SK-N-SH treated with all-trans-retinoic acid at 6 μM for 48 hours (cell line): ENCODE data around the gene DDHD1.

Experiments
- ATAC-seq: fragments of 200-7000 bp; cut with Tn5 transposase; 3 replicates; pipeline ENCODE4 v1.9.1; 2020; ENCODE audit warnings: mild to moderate bottlenecking, moderate library complexity
- ARNTL ChIP-seq: fragments of 450-650 bp; formaldehyde crosslinking; IDR thresholded peaks from 2 replicates; pipeline ENCODE4 v1.5.0; 2020; ENCODE audit warnings: low read depth, mild to moderate bottlenecking, moderate library complexity, borderline replicate concordance
- BACH2 ChIP-seq: fragments of 250-450 bp; sonication (Bioruptor Pico); IDR thresholded peaks from 2 replicates; pipeline ENCODE4 v1.9.0; 2021; ENCODE audit warnings: mild to moderate bottlenecking, borderline replicate concordance
- CSDC2 ChIP-seq: fragments of 250-450 bp; sonication (Bioruptor Pico); IDR thresholded peaks from 2 replicates; pipeline ENCODE4 v1.5.0; 2020; ENCODE audit warnings: mild to moderate bottlenecking, moderate library complexity
- ESRRG ChIP-seq: fragments of 250-450 bp; sonication (Bioruptor Pico); IDR thresholded peaks from 2 replicates; pipeline ENCODE4 v1.6.1; 2021; ENCODE audit warnings: mild to moderate bottlenecking
- GLIS3 ChIP-seq: fragments of 250-450 bp; sonication (Bioruptor Pico); IDR thresholded peaks from 2 replicates; pipeline ENCODE4 v1.5.0; 2020; ENCODE audit warnings: mild to moderate bottlenecking, moderate library complexity
- ISL1 ChIP-seq: fragments of 250-450 bp; sonication (Bioruptor Pico); IDR thresholded peaks from 2 replicates; pipeline ENCODE4 v2.1.2; 2022; ENCODE audit warnings: mild to moderate bottlenecking, moderate library complexity
- OSR1 ChIP-seq: fragments of 250-450 bp; sonication (Bioruptor Pico); IDR thresholded peaks from 2 replicates; pipeline ENCODE4 v1.8.0; 2022; ENCODE audit warnings: moderate library complexity, mild to moderate bottlenecking, inconsistent platforms
- PPARA ChIP-seq: fragments of 250-450 bp; sonication (Bioruptor Pico); IDR thresholded peaks from 2 replicates; pipeline ENCODE4 v1.5.0; 2020; ENCODE audit warnings: mild to moderate bottlenecking, borderline replicate concordance
- RARB ChIP-seq: fragments of 250-450 bp; sonication (Bioruptor Pico); IDR thresholded peaks from 2 replicates; pipeline ENCODE4 v1.8.0; 2021; ENCODE audit warnings: mild to moderate bottlenecking, moderate library complexity
- SNAI2 ChIP-seq: fragments of 250-450 bp; sonication (Bioruptor Pico); IDR thresholded peaks from 2 replicates; pipeline ENCODE4 v1.5.0; 2020; ENCODE audit warnings: mild to moderate bottlenecking, moderate library complexity
- TCF4 ChIP-seq: fragments of 250-450 bp; sonication (Bioruptor Pico); IDR thresholded peaks from 2 replicates; pipeline ENCODE4 v1.8.0; 2021; ENCODE audit warnings: mild to moderate bottlenecking, moderate library complexity, borderline replicate concordance
- TOX ChIP-seq: fragments of 250-450 bp; sonication (Bioruptor Pico); IDR thresholded peaks from 2 replicates; pipeline ENCODE4 v1.8.0; 2021; ENCODE audit warnings: mild to moderate bottlenecking, moderate library complexity, borderline replicate concordance
- ZC3H10 ChIP-seq: fragments of 250-450 bp; sonication (Bioruptor Pico); IDR thresholded peaks from 2 replicates; pipeline ENCODE4 v1.5.1; 2021; ENCODE audit warnings: mild to moderate bottlenecking, moderate library complexity
- ZFP3 ChIP-seq: fragments of 250-450 bp; sonication (Bioruptor Pico); IDR thresholded peaks from 2 replicates; pipeline ENCODE4 v1.5.0; 2020; ENCODE audit warnings: mild to moderate bottlenecking, moderate library complexity
- ZFP30 ChIP-seq: fragments of 450-650 bp; formaldehyde crosslinking; IDR thresholded peaks from 2 replicates; pipeline ENCODE4 v1.5.0; 2022; ENCODE audit warnings: mild to moderate bottlenecking, moderate library complexity
- ZNF565 ChIP-seq: fragments of 450-650 bp; formaldehyde crosslinking; conservative IDR thresholded peaks from 2 replicates; pipeline ENCODE4 v1.5.0; 2020; ENCODE audit warnings: low read depth, mild to moderate bottlenecking, moderate library complexity
- ZNF70 ChIP-seq: fragments of 450-650 bp; formaldehyde crosslinking; IDR thresholded peaks from 2 replicates; pipeline ENCODE4 v1.5.0; 2020; ENCODE audit warnings: mild to moderate bottlenecking, moderate library complexity
- ZNF8 ChIP-seq: fragments of 450-650 bp; formaldehyde crosslinking; IDR thresholded peaks from 2 replicates; pipeline ENCODE4 v1.5.0; 2020; ENCODE audit warnings: mild to moderate bottlenecking, moderate library complexity
- TF ChIP-seq, protein P1 (sequence below): fragments of 250-450 bp; sonication (Bioruptor Pico); IDR thresholded peaks from 2 replicates; pipeline ENCODE4 v1.5.0; 2020; ENCODE audit warnings: mild to moderate bottlenecking, moderate library complexity
- TF ChIP-seq, protein P2 (sequence below): fragments of 250-450 bp; sonication (Bioruptor Pico); IDR thresholded peaks from 2 replicates; pipeline ENCODE4 v1.8.0; 2020; ENCODE audit warnings: mild to moderate bottlenecking, moderate library complexity, borderline replicate concordance
- TF ChIP-seq, protein P3 (sequence below): fragments of 250-450 bp; sonication (Bioruptor Pico); IDR thresholded peaks from 2 replicates; pipeline ENCODE4 v1.5.1; 2020; ENCODE audit warnings: low read depth, mild to moderate bottlenecking, moderate library complexity
- TF ChIP-seq, protein P4 (sequence below): fragments of 250-450 bp; sonication (Bioruptor Pico); IDR thresholded peaks from 2 replicates; pipeline ENCODE4 v1.5.1; 2021; ENCODE audit warnings: mild to moderate bottlenecking, moderate library complexity

The DDHD1 gene

DNA sequence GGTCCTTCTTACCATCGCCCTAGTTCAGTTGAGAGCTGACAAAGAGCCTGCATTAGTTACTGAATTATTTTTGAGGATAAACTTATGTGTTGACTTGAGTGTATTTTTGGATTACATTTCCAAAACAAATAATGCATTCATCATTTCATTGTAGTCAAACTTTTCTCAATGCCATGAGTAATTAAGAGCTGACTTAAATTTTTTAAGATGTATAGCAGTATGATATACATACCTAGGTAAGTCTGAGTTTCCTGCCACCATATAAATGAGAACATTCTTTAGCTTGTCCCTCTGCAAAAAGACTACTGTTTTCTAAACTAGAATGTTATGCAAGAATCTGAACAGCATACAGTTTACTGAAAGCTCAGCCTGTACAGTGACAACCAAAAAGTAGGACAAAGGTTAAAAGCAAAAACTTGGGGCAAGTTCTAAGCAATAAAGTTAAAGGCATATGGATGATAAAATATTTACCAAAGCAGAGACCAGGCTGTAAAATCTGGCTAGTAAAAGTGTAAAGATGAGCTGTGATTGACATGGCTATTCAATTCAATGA lies 120.2 kb downstream of the DDHD1 start:
- ATAC-seq, result peak; percentile 21; the same call in 1 of the 3 replicates
- TF ChIP-seq, protein P1, sequence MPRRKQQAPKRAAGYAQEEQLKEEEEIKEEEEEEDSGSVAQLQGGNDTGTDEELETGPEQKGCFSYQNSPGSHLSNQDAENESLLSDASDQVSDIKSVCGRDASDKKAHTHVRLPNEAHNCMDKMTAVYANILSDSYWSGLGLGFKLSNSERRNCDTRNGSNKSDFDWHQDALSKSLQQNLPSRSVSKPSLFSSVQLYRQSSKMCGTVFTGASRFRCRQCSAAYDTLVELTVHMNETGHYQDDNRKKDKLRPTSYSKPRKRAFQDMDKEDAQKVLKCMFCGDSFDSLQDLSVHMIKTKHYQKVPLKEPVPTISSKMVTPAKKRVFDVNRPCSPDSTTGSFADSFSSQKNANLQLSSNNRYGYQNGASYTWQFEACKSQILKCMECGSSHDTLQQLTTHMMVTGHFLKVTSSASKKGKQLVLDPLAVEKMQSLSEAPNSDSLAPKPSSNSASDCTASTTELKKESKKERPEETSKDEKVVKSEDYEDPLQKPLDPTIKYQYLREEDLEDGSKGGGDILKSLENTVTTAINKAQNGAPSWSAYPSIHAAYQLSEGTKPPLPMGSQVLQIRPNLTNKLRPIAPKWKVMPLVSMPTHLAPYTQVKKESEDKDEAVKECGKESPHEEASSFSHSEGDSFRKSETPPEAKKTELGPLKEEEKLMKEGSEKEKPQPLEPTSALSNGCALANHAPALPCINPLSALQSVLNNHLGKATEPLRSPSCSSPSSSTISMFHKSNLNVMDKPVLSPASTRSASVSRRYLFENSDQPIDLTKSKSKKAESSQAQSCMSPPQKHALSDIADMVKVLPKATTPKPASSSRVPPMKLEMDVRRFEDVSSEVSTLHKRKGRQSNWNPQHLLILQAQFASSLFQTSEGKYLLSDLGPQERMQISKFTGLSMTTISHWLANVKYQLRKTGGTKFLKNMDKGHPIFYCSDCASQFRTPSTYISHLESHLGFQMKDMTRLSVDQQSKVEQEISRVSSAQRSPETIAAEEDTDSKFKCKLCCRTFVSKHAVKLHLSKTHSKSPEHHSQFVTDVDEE, result no peak
- TF ChIP-seq, protein P2, sequence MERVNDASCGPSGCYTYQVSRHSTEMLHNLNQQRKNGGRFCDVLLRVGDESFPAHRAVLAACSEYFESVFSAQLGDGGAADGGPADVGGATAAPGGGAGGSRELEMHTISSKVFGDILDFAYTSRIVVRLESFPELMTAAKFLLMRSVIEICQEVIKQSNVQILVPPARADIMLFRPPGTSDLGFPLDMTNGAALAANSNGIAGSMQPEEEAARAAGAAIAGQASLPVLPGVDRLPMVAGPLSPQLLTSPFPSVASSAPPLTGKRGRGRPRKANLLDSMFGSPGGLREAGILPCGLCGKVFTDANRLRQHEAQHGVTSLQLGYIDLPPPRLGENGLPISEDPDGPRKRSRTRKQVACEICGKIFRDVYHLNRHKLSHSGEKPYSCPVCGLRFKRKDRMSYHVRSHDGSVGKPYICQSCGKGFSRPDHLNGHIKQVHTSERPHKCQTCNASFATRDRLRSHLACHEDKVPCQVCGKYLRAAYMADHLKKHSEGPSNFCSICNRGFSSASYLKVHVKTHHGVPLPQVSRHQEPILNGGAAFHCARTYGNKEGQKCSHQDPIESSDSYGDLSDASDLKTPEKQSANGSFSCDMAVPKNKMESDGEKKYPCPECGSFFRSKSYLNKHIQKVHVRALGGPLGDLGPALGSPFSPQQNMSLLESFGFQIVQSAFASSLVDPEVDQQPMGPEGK (CRISPR knock-in tag), result no peak
- TF ChIP-seq TCF4 (CRISPR knock-in tag), result no peak
- no peak for TF ChIP-seq CSDC2 (CRISPR knock-in tag)
- no peak for TF ChIP-seq ZC3H10 (CRISPR knock-in tag)
- no peak for TF ChIP-seq ARNTL (CRISPR knock-in tag)
- no peak for TF ChIP-seq ZNF70 (CRISPR knock-in tag)
- no peak for TF ChIP-seq ZFP3 (CRISPR knock-in tag)
- no peak for TF ChIP-seq GLIS3 (CRISPR knock-in tag)
- TF ChIP-seq SNAI2 (CRISPR knock-in tag), result no peak
- no peak for TF ChIP-seq PPARA
- TF ChIP-seq, protein P3, sequence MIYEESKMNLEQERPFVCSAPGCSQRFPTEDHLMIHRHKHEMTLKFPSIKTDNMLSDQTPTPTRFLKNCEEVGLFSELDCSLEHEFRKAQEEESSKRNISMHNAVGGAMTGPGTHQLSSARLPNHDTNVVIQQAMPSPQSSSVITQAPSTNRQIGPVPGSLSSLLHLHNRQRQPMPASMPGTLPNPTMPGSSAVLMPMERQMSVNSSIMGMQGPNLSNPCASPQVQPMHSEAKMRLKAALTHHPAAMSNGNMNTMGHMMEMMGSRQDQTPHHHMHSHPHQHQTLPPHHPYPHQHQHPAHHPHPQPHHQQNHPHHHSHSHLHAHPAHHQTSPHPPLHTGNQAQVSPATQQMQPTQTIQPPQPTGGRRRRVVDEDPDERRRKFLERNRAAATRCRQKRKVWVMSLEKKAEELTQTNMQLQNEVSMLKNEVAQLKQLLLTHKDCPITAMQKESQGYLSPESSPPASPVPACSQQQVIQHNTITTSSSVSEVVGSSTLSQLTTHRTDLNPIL, result no peak
- no peak for TF ChIP-seq ISL1 (CRISPR knock-in tag)
- TF ChIP-seq ZNF8, result no peak
- TF ChIP-seq, protein P4, sequence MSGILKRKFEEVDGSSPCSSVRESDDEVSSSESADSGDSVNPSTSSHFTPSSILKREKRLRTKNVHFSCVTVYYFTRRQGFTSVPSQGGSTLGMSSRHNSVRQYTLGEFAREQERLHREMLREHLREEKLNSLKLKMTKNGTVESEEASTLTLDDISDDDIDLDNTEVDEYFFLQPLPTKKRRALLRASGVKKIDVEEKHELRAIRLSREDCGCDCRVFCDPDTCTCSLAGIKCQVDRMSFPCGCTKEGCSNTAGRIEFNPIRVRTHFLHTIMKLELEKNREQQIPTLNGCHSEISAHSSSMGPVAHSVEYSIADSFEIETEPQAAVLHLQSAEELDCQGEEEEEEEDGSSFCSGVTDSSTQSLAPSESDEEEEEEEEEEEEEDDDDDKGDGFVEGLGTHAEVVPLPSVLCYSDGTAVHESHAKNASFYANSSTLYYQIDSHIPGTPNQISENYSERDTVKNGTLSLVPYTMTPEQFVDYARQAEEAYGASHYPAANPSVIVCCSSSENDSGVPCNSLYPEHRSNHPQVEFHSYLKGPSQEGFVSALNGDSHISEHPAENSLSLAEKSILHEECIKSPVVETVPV, result no peak
- no peak for TF ChIP-seq ZNF565 (CRISPR knock-in tag)
- TF ChIP-seq ESRRG (CRISPR knock-in tag), result no peak
- TF ChIP-seq RARB (CRISPR knock-in tag), result no peak
- TF ChIP-seq ZFP30 (CRISPR knock-in tag), result no peak
- TF ChIP-seq, all 23 proteins: peak for 0

DNA sequence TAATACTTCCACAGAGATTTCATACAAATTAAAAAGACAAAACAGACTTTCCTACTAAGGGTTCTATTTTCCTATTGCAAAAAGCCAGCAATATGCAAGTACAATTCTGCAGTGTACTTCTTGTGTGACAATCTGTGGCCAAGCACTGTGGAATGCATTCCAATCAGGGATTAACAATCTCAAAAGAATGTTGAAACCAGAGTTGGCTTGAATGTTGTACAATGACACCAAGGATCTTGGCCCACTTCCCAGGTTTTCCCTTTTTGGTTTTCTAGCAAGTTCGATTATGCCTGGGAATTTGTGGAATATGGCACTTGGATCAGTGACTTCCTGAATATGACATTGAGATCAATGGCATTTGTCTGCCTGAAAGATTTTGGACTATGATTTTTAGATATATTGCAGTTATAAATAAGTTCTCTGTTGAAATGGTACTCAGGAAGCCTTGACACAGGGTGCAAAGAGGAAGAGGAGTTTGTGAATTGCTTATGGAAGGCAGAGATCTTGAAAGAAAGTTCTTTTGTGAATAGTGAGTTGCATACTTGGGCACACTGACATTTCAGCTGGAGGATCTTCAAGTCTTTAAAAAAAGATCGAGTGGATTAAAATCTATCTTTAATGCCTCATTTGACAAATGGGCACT lies 120.8 kb downstream of the DDHD1 start:
- peak; percentile 93 for ATAC-seq
- TF ChIP-seq ISL1 (CRISPR knock-in tag) (peak; percentile 62), GLIS3 (CRISPR knock-in tag) (no peak), TOX (CRISPR knock-in tag) (peak; percentile 38; the same call in 1 of the 2 replicates), BACH2 (CRISPR knock-in tag) (no peak), SNAI2 (CRISPR knock-in tag) (peak; percentile 31; the same call in 1 of the 2 replicates), ESRRG (CRISPR knock-in tag) (no peak)
- TF ChIP-seq, protein P3, result 0 out of 2 replicates have a peak, but pooled peaks have one; percentile 16

DNA sequence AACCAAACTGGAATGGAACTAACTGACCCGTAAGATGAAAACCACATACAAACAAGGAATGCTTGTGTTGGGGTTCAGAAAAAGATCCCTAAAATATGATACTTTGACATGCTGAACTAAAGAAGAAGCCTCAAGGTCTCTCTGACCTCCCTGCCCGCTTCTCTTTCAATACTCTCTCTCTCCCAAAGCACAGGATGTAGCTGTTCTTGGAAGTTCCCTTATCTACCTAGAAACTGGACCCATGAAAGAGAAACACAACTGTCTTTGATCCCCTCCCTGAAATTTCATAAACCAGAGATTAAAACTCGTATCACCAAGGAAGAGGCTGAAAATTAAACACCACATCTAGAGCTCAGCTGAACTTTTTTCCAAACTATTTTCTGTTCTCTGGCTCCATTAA lies 125.6 kb downstream of the DDHD1 start:
- no peak for ATAC-seq
- TF ChIP-seq RARB (CRISPR knock-in tag) (no peak), ZC3H10 (CRISPR knock-in tag) (no peak), ZNF8 (no peak), SNAI2 (CRISPR knock-in tag) (no peak), TOX (CRISPR knock-in tag) (no peak), ZFP30 (CRISPR knock-in tag) (no peak), OSR1 (no peak), ARNTL (CRISPR knock-in tag) (no peak), BACH2 (CRISPR knock-in tag) (no peak), TCF4 (CRISPR knock-in tag) (no peak), ZNF70 (CRISPR knock-in tag) (no peak), ESRRG (CRISPR knock-in tag) (no peak)
- TF ChIP-seq, protein P3, result no peak
- TF ChIP-seq, protein P4, result no peak
- TF ChIP-seq, protein P2 (CRISPR knock-in tag), result no peak
